NCI-H82 treated with DMSO at 0.1 percent for 48 hours (cell line): ENCODE data around the gene LRCH1.
A peak's percentile ranks its signal among the peaks of the same experiment; 100 is the strongest.

Source experiments
- DNase-seq: peaks from one replicate; lab custom pipeline; 2025; ENCODE audit not compliant: unreplicated experiment; lab: John Stamatoyannopoulos, UW

LRCH1 gene

GRCh38 chr13:46662690-46663089 is 109.7 kb downstream of the LRCH1 start:
- no peak for DNase-seq

- peak; percentile 92 for DNase-seq
Observed at GRCh38 chr13:46663206-46664037, 110.5 kb downstream of the LRCH1 start.

GRCh38 chr13:46664195-46664594 is 111.2 kb downstream of the LRCH1 start:
- DNase-seq = no peak

GRCh38 chr13:46665248-46665632 is 112.3 kb downstream of the LRCH1 start:
- DNase-seq = no peak

GRCh38 chr13:46665633-46666482 is 112.9 kb downstream of the LRCH1 start:
- no peak for DNase-seq

GRCh38 chr13:46666727-46667456 is 113.9 kb downstream of the LRCH1 start:
- no peak for DNase-seq

- no peak for DNase-seq
Observed at GRCh38 chr13:46667687-46668281, 114.8 kb downstream of the LRCH1 start.

GRCh38 chr13:46668302-46668720 is 115.3 kb downstream of the LRCH1 start:
- no peak for DNase-seq

- no peak for DNase-seq
Observed at GRCh38 chr13:46668931-46669525, 116.1 kb downstream of the LRCH1 start.

- DNase-seq = no peak
Observed at GRCh38 chr13:46672338-46673090, 119.5 kb downstream of the LRCH1 start.

GRCh38 chr13:46675016-46675415 is 122.0 kb downstream of the LRCH1 start:
- DNase-seq = no peak

- no peak for DNase-seq
Observed at GRCh38 chr13:46676378-46676725, 123.4 kb downstream of the LRCH1 start.

GRCh38 chr13:46679369-46680120 is 126.6 kb downstream of the LRCH1 start:
- no peak for DNase-seq

- peak; percentile 43 for DNase-seq
Observed at GRCh38 chr13:46682015-46682414, 129.0 kb downstream of the LRCH1 start.

- DNase-seq = no peak
Observed at GRCh38 chr13:46682707-46683106, 129.7 kb downstream of the LRCH1 start.

- no peak for DNase-seq
Observed at GRCh38 chr13:46683676-46684260, 130.8 kb downstream of the LRCH1 start.

GRCh38 chr13:46684287-46685001 is 131.5 kb downstream of the LRCH1 start:
- peak; percentile 34 for DNase-seq

GRCh38 chr13:46685006-46685730 is 132.2 kb downstream of the LRCH1 start:
- no peak for DNase-seq
